ENCODE data around the gene RIOX2.
"Not testable (repeated sequence)": the region's sequence is repeated elsewhere in the genome, so short reads cannot be mapped to it uniquely, and the experiment has no call there.

The RIOX2 gene

GRCh38 chr3:97914388-97914787 lies 57.8 kb downstream of the RIOX2 start:
- DNase-seq, result no peak

GRCh38 chr3:97911459-97911858 lies 60.8 kb downstream of the RIOX2 start:
- no peak for DNase-seq

GRCh38 chr3:97910931-97911351 lies 61.3 kb downstream of the RIOX2 start:
- no peak for DNase-seq

GRCh38 chr3:97910236-97910831 lies 61.9 kb downstream of the RIOX2 start:
- DNase-seq, result not testable (repeated sequence)

GRCh38 chr3:97909830-97910229 lies 62.4 kb downstream of the RIOX2 start:
- DNase-seq, result not testable (repeated sequence)

- DNase-seq, result no peak
Measured at GRCh38 chr3:97901313-97902248, 70.7 kb downstream of the RIOX2 start.

- no peak for DNase-seq
Measured at GRCh38 chr3:97899331-97899730, 72.9 kb downstream of the RIOX2 start.

- no peak for DNase-seq
Measured at GRCh38 chr3:97896547-97896946, 75.7 kb downstream of the RIOX2 start.

- no peak for DNase-seq
Measured at GRCh38 chr3:97896129-97896528, 76.1 kb downstream of the RIOX2 start.

GRCh38 chr3:97895216-97895615 lies 77.0 kb downstream of the RIOX2 start:
- DNase-seq, result no peak

GRCh38 chr3:97892852-97893251 lies 79.4 kb downstream of the RIOX2 start:
- DNase-seq, result no peak
